Adrenal gland (tissue), 12 donors: ENCODE data around the gene DEPP1. TPM values are rescaled to one million over a fixed set of nuclear protein-coding genes. Genes with fewer than 3 reads are reported as not detected.

Experiments used
- DNase-seq, 7 donors: peaks; one replicate each; pipeline ENCODE4 v3.0.0-alpha.2; 2019 to 2020
- H3K27ac ChIP-seq, 5 donors: fragments of 200-600 bp; sonication (generic) in 4 of 5; 1 replicate in 3 of 5; 2 replicates in 2 of 5; pipeline versions ENCODE4 v1.5.1 to v1.8.0; 2016 to 2020; ENCODE audit warnings: mild to moderate bottlenecking in 1 of 5
- H3K27me3 ChIP-seq: fragments of 200-600 bp; 2 replicates; pipeline ENCODE4 v1.8.0; 2021
- H3K36me3 ChIP-seq, 2 donors: fragments of 200-600 bp; replicated peaks in 1 of 2; 1 replicate in 1 of 2; 2 replicates in 1 of 2; pipeline versions ENCODE4 v1.5.1 to v1.8.0; 2018 to 2022
- H3K4me1 ChIP-seq, 2 donors: fragments of 200-600 bp; replicated peaks in 1 of 2; 1 replicate in 1 of 2; 2 replicates in 1 of 2; pipeline versions ENCODE4 v1.5.1 to v1.8.0; 2018 to 2021
- H3K4me3 ChIP-seq, 4 donors: fragments of 200-600 bp; sonication (generic) in 3 of 4; one replicate each; pipeline ENCODE4 v1.5.1; 2016 to 2018
- H3K9me3 ChIP-seq, 3 donors: fragments of 200-600 bp; sonication (generic) in 1 of 3; replicated peaks in 1 of 3; 1 replicate in 2 of 3; 2 replicates in 1 of 3; pipeline versions ENCODE4 v1.5.1 to v1.8.0; 2016 to 2021
- CTCF ChIP-seq, 6 experiments: fragments of 450-650 bp in 4 of 6; fragments of 200-600 bp in 2 of 6; sonication (generic) in 1 of 6; IDR thresholded peaks; 1 replicate in 5 of 6; 2 replicates in 1 of 6; pipeline versions ENCODE4 v1.5.1 to v1.8.0; 2016 to 2021; ENCODE audit warnings: antibody characterized with exemption in 6 of 6, mild to moderate bottlenecking in 2 of 6, moderate library complexity in 1 of 6
- POLR2A ChIP-seq, 2 donors: fragments of 450-650 bp; IDR thresholded peaks; one replicate each; pipeline ENCODE4 v1.6.1; 2017; ENCODE audit warnings: antibody characterized with exemption in 2 of 2, mild to moderate bottlenecking in 2 of 2, moderate library complexity in 1 of 2
- WGBS, 4 donors: extraction: QIAGEN DNeasy Blood & Tissue Kit in 2 of 4; methylation state at CpG; one replicate each; pipeline versions ENCODE4 v1.1.5 to v1.1.7; 2013 to 2017; 5-methylcytosine and 5-hydroxymethylcytosine counted together
- intact Hi-C, 2 donors: fragments of 100-400 bp; cut with DNase I; formaldehyde crosslinking; loops; one replicate each; pipeline versions ENCODE4 v1.14.1 to v1.15.0; 2022 to 2023
- polyA plus RNA-seq, 3 donors: library from polyadenylated mRNA; stranded (reverse); fragments of 200-250 nt in 2 of 3; fragments of 350-450 nt in 1 of 3; fragmentation: Illumina TruSeq in 1 of 3; extraction: RNeasy Lipid Tissue Mini Kit (QIAGEN cat#74804) in 1 of 3; gene quantifications; one replicate each; pipeline ENCODE4 v1.2.3, GENCODE V29; 2013 to 2014
- total RNA-seq, 9 donors: library from RNA; depleted of rRNA in 4 of 9; stranded (reverse); fragments of >200 nt in 4 of 9; fragments of 120-200 nt in 1 of 9; fragmentation: NEBNext Ultra II Directional in 1 of 9; extraction: Animal tissue kit (Norgen Biotek cat#: 25700) in 1 of 9; gene quantifications; one replicate each; pipeline versions ENCODE4 v1.1.0 to v1.2.4, GENCODE V29; 2013 to 2023
- donor health status: healthy with polysubstance abuse.
- donor health status: Bipolar disorder and iron deficiency.
- donor health status: DM: yes; HTN: yes; CAD: no.
- donor health status: DM: no; HTN: no; CAD: no.
- donor health status: DM: no; HTN: no; CAD: no.
- donor health status: DM: yes; HTN: yes; CAD: no.

DEPP1 gene
- total and polyA plus RNA-seq, 12 donors, result 7.4 to 179 (median 53.9) TPM

DNA sequence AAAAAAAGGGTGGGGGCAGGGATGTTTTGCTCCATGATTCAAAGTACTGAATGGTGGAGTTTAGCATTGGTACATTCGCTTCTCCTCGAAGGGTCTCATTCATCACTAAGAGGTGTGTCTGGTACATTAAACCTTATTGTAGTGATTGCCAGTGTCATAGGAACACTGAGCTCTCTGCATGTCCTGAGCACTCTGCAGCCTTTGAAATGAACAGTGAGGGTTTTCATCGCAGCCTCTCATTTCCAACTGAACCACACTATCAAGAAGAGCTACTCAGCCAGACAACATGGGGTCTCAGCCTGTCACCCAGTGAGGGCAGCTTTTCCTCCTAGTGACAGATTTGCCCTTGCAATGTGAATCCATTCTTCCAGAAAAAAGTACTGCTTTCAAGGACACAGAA, 7.6 kb upstream of the DEPP1 start:
- Histone ChIP-seq H3K27me3 (no peaks in the 10 kb centered on the region), H3K4me1 (peaks cover 6 to 24% of the 10 kb centered on the region in 2 donors), H3K27ac (peak overlapping the region in 2 of 5 donors; percentile 56 to 79), H3K36me3 (peaks cover 0 to 13% of the 10 kb centered on the region in 2 donors), H3K9me3 (no peaks in the 10 kb centered on the region), H3K4me3 (no peak overlapping the region)
- intact Hi-C loops, result no loop called here
- WGBS, 4 donors, result 67 to 90% (median 87%) methylated on average over 3 of the region's 3 CpGs
- TF ChIP-seq POLR2A (IDR thresholded peaks at IDR 0.05) (no peak), CTCF (IDR thresholded peaks at IDR 0.05) (no peak)
- DNase-seq, result peak in 3 of 7 donors; percentile 6 to 15 (median 8)

DNA sequence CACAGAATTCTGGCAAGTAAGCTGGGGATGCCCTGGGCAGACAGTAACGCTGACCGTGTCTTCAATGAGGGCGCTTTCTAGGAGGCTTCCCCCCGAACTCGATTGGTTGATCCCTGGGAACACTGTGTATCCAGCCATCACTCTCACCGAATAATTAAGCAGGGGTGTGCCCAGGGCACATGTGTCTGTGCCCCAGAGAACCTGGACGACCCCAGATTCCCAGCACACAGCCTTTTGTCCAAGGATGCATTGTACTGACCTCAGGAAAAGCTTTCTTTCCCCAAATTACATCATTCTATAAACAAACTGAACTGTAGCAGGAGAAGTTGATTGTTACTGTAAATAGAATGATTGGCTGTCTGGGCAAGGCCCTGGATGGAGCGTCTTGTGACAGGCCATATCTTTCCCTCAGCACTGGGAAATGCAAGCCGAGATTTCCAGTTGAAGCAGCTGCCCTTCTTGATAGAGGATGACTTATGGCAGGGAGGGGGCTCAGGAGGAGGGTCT, 6.6 kb upstream of the DEPP1 start:
- peaks cover 0 to 13% of the 10 kb centered on the region in 2 donors for H3K36me3 ChIP-seq
- no peaks in the 10 kb centered on the region for H3K27me3 ChIP-seq
- no peaks in the 10 kb centered on the region for H3K9me3 ChIP-seq
- intact Hi-C loops, result no loop called here
- peaks cover 15 to 33% of the 10 kb centered on the region in 2 donors for H3K4me1 ChIP-seq
- no peak overlapping the region for H3K4me3 ChIP-seq
- peak in 3 of 7 donors; percentile 14 to 46 (median 19) for DNase-seq
- peak overlapping the region in 2 of 5 donors; percentile 56 to 79 for H3K27ac ChIP-seq
- TF ChIP-seq CTCF (IDR thresholded peaks at IDR 0.05) (no peak), POLR2A (IDR thresholded peaks at IDR 0.05) (no peak)
- WGBS, 4 donors, result 77 to 87% (median 82%) methylated on average over 8 to 9 of the region's 9 CpGs

DNA sequence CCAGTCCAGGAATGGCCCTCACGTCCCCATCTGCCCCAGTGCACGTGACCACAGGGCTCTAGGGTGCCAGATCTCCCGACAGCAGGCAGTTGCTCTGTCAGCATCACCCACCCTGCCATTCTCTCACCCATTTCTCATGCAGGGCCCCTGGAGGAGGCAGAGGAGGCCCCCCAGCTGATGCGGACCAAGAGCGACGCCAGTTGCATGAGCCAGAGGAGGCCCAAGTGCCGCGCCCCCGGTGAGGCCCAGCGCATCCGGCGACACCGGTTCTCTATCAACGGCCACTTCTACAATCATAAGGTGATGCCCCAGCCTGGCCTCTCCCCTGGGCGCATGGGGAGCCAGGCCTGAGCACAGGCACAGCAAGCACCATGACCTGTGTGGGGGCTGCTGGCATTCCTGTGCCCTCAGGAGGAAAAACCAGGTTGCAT, 6.1 kb upstream of the DEPP1 start:
- Histone ChIP-seq H3K27ac (peak overlapping the region in 2 of 5 donors; percentile 17 to 79), H3K36me3 (peaks cover 0 to 10% of the 10 kb centered on the region in 2 donors)
- 95 to 98% (median 96%) methylated on average over 3 to 15 of the region's 15 CpGs for WGBS, 4 donors

DNA sequence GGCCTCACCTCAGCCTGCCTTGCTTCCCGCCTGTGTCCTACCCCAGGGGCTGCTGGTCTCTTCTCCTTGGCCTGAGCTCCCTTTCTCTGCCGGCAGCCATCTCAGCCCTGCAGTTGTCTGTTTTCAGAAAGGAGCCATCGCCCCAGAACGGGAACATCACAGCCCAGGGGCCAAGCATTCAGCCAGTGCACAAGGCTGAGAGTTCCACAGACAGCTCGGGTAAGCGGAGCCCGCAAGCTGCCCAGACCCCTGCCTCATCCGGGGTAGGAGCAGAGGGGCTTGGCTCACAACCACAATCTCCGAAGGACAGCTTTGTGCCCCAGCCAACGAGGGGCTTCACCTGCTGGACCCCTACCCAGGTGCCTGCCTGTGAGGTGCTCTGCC, 5.3 kb upstream of the DEPP1 start:
- Histone ChIP-seq H3K27ac (peak overlapping the region in 1 of 5 donors; percentile 79), H3K36me3 (peaks cover 0 to 10% of the 10 kb centered on the region in 2 donors), H3K4me1 (peaks cover 28 to 46% of the 10 kb centered on the region in 2 donors), H3K4me3 (no peak overlapping the region), H3K27me3 (no peaks in the 10 kb centered on the region), H3K9me3 (no peaks in the 10 kb centered on the region)
- DNase-seq, result peak in 1 of 7 donors; percentile 11
- no peak for TF ChIP-seq CTCF (IDR thresholded peaks at IDR 0.05)
- TF ChIP-seq POLR2A (IDR thresholded peaks at IDR 0.05), result no peak
- intact Hi-C loops, result no loop called here
- WGBS, 4 donors, result 89 to 100% (median 91%) methylated on average over 2 to 10 of the region's 10 CpGs

More for the DNA sequence above, 6.1 kb upstream of the DEPP1 start:
- Histone ChIP-seq H3K9me3 (no peaks in the 10 kb centered on the region), H3K27me3 (no peaks in the 10 kb centered on the region), H3K4me1 (peaks cover 20 to 38% of the 10 kb centered on the region in 2 donors), H3K4me3 (no peak overlapping the region)
- peak in 2 of 7 donors; percentile 21 to 42 for DNase-seq
- no peak for TF ChIP-seq POLR2A (IDR thresholded peaks at IDR 0.05)
- TF ChIP-seq CTCF (IDR thresholded peaks at IDR 0.05), result no peak
- intact Hi-C loops, result no loop called here
